Measurements from ENCODE around the gene RCC1. TPM values are rescaled to one million over a fixed set of nuclear protein-coding genes. Genes with fewer than 3 reads are reported as not detected.

RCC1 gene
- total RNA-seq, 2 experiments from 2014 or later = 108 to 113 TPM

DNA sequence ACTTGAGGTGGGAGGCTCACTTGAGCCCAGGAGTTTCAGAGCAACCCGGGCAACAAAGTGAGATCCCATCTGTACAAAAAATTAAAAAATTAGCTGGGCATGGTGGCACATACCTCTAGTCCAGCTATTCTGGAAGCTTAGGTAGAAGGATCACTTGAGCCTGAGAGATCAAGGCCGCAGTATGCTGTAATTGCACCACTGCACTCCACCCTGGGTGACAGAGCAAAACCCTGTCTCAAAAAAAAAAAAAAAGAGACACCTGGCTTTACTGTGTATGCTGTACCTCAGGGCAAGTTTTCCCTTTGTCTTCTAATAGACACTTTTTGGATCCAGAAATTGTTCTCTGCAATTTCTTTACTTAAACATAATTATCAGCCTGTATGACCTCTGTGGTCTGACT is 23.1 kb upstream of the RCC1 start:
- Mint-ChIP-seq H3K4me3 (no peak overlapping the region), H3K36me3 (ENCODE audit: low read depth) (peaks cover 16% of the 10 kb centered on the region), H3K4me1 (ENCODE audit: low read depth) (no peaks in the 10 kb centered on the region), H3K9me3 (no peaks in the 10 kb centered on the region), H3K27ac (no peak overlapping the region), H3K27me3 (no peaks in the 10 kb centered on the region)
- intact Hi-C loops (cut with micrococcal nuclease) = no loop called here
- ChIA-PET CTCF (no interaction called here), POLR2A (interaction anchor here (1.3 kb wide), 1 partner anchor 13 kb away, joined by 3 read pairs; no protein-coding TSS in a partner anchor)
- ATAC-seq (no peak), DNase-seq (no peak)
- TF ChIP-seq, protein P1, sequence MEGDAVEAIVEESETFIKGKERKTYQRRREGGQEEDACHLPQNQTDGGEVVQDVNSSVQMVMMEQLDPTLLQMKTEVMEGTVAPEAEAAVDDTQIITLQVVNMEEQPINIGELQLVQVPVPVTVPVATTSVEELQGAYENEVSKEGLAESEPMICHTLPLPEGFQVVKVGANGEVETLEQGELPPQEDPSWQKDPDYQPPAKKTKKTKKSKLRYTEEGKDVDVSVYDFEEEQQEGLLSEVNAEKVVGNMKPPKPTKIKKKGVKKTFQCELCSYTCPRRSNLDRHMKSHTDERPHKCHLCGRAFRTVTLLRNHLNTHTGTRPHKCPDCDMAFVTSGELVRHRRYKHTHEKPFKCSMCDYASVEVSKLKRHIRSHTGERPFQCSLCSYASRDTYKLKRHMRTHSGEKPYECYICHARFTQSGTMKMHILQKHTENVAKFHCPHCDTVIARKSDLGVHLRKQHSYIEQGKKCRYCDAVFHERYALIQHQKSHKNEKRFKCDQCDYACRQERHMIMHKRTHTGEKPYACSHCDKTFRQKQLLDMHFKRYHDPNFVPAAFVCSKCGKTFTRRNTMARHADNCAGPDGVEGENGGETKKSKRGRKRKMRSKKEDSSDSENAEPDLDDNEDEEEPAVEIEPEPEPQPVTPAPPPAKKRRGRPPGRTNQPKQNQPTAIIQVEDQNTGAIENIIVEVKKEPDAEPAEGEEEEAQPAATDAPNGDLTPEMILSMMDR (IDR thresholded peaks at IDR 0.05) = no peak

DNA sequence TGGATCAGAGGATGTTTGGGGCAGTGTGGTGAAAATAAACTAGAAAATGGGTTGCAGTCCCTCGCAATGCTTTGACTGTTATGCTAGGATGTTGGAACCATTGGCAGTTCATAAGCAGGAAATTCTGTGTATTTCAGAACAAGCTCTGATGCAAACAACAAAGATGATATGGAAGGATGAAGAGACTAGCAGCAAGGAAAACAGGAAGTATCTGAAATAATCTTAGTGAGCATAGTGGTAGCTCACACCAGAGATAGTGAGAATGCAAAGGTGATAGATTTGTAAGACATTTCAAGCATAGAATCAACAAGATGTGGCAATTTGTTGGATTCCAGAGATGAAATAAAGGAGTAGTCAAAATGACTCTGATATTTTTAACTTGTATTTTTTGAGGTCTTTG is 11.1 kb upstream of the RCC1 start:
- DNase-seq (no peak), ATAC-seq (no peak)
- H3K4me3 Mint-ChIP-seq = no peak overlapping the region
- peaks cover 19% of the 10 kb centered on the region for H3K36me3 Mint-ChIP-seq (ENCODE audit: low read depth)
- ChIA-PET CTCF (interaction anchor here (1.2 kb wide), 1 partner anchor 136 kb away, joined by 3 read pairs; no protein-coding TSS in a partner anchor), POLR2A (interaction anchor here (1.0 to 1.3 kb wide), 3 partner anchors 11 to 15 kb away, joined by 4 read pairs; partner anchors contain the start of gene RCC1)
- TF ChIP-seq, protein P1 (IDR thresholded peaks at IDR 0.05) = no peak
- peak overlapping the region; percentile 47 for H3K27ac Mint-ChIP-seq
- intact Hi-C loops (cut with micrococcal nuclease) = no loop called here
- peaks cover 4% of the 10 kb centered on the region for H3K4me1 Mint-ChIP-seq (ENCODE audit: low read depth)
- no peaks in the 10 kb centered on the region for H3K27me3 Mint-ChIP-seq
- no peaks in the 10 kb centered on the region for H3K9me3 Mint-ChIP-seq

DNA sequence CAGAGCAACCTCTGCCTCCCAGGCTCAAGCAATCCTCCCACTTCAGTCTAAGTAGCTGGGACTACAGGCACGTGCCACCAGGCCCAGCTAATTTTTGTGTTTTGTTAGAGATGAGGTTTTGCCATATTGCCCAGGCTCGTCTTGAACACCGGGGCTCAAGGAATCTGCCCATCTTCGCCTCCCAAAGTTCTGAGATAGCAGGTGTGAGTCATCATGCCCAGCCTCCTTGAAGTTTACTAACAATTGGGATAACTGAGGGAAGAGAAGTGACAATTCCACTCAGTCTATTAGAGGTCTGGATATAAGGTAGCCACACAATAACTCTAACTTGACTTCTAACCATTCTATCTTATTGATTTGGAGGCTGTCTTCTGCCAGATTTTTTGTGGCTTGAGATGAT is 6.3 kb upstream of the RCC1 start:
- ChIA-PET POLR2A (interaction anchor here (1.9 kb wide), 1 partner anchor 11 kb away, joined by 8 read pairs; no protein-coding TSS in a partner anchor), CTCF (no interaction called here)
- TF ChIP-seq, protein P1 (IDR thresholded peaks at IDR 0.05) = no peak
- intact Hi-C loops (cut with micrococcal nuclease) = no loop called here
- ATAC-seq = no peak
- Mint-ChIP-seq H3K36me3 (ENCODE audit: low read depth) (peaks cover 7% of the 10 kb centered on the region), H3K4me3 (no peak overlapping the region), H3K4me1 (ENCODE audit: low read depth) (peaks cover 8% of the 10 kb centered on the region), H3K9me3 (no peaks in the 10 kb centered on the region), H3K27ac (no peak overlapping the region), H3K27me3 (no peaks in the 10 kb centered on the region)
- no peak for DNase-seq

DNA sequence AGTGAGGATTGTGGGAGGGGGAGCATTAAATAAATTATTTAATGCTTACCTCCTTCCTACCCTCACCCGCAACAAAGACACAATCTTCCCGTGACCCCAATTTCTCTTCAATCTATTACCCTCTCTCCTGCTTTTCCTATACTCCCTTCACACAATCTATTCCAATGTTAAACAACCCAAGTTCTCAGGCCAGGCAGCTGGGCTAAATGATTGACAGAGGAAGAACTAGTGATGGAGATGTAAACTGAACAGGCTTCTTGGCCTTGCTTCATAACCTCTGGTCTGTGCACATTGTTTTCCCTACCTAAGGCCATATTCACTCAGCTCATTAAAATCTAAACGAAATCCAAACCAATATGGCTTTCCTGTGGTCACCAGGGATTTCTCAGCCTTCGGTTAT is 3.9 kb upstream of the RCC1 start:
- Mint-ChIP-seq H3K4me1 (ENCODE audit: low read depth) (peaks cover 5% of the 10 kb centered on the region), H3K4me3 (no peak overlapping the region), H3K27ac (no peak overlapping the region), H3K36me3 (ENCODE audit: low read depth) (peaks cover 16% of the 10 kb centered on the region), H3K27me3 (peaks cover 1% of the 10 kb centered on the region), H3K9me3 (no peaks in the 10 kb centered on the region)
- DNase-seq = no peak
- ATAC-seq = no peak
- ChIA-PET CTCF (no interaction called here), POLR2A (interaction anchor here (1.0 kb wide), 2 partner anchors 31 to 93 kb away, joined by 3 to 4 read pairs; no protein-coding TSS in a partner anchor)
- intact Hi-C loops (cut with micrococcal nuclease) = loop anchor here (10.0 kb wide), 1 partner anchor 87 kb away; no protein-coding TSS in a partner anchor
- TF ChIP-seq, protein P1 (IDR thresholded peaks at IDR 0.05) = no peak

DNA sequence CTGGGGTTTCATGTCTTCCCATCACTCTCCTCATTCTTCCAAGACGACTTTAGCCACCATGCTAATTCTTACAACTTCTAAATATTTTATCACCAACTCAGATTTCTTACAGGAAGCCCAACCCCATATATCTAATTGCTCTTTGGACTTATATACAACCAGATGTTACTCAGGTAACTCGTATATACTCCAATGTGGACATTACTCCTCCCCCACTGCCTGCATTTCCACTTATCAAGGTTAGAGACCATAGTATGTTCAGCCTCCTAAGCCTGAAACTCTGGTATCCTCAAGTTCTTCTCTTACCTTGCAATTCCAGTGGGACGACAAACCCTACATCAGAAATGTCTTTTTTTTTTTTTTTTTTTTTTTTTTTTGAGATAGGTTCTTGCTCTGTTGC is 2.7 kb upstream of the RCC1 start:
- POLR2A ChIA-PET = no interaction called here
- Mint-ChIP-seq H3K4me1 (ENCODE audit: low read depth) (peaks cover 5% of the 10 kb centered on the region), H3K9me3 (no peaks in the 10 kb centered on the region), H3K4me3 (no peak overlapping the region), H3K27ac (no peak overlapping the region), H3K36me3 (ENCODE audit: low read depth) (peaks cover 28% of the 10 kb centered on the region), H3K27me3 (peaks cover 1% of the 10 kb centered on the region)
- CTCF ChIA-PET = no interaction called here
- ATAC-seq = no peak
- intact Hi-C loops (cut with micrococcal nuclease) = loop anchor here (10.0 kb wide), 1 partner anchor 88 kb away; no protein-coding TSS in a partner anchor
- DNase-seq = no peak
- TF ChIP-seq, protein P1 (IDR thresholded peaks at IDR 0.05) = no peak
